HEK293T (cell line): ENCODE results near the gene NTSR1.
A peak's percentile ranks its signal among the peaks of the same experiment; 100 is the strongest.

ENCODE experiments used
- CTCF ChIA-PET: fragments of 350-600 bp; formaldehyde crosslinking; extraction: SDS; loops from one replicate; lab custom pipeline; 2021; ENCODE audit warnings: antibody characterized with exemption, inconsistent platforms; lab: Yijun Ruan, JAX
- POLR2A ChIA-PET: fragments of 350-600 bp; formaldehyde crosslinking; extraction: SDS; loops from one replicate; lab custom pipeline; 2020; ENCODE audit warnings: antibody characterized with exemption, inconsistent platforms; lab: Yijun Ruan, JAX
- DNase-seq: peaks from one replicate; pipeline ENCODE4 v3.0.0; 2012; ENCODE audit warnings: mixed read lengths; ENCODE audit errors: extremely low spot score
- ARNT ChIP-seq: fragments of 450-650 bp; IDR thresholded peaks from 2 replicates; pipeline ENCODE4 v1.6.1; 2017; ENCODE audit warnings: mild to moderate bottlenecking
- BHLHE40 ChIP-seq: fragments of 450-650 bp; IDR thresholded peaks from 2 replicates; pipeline ENCODE4 v1.6.1; 2016; ENCODE audit warnings: mild to moderate bottlenecking, moderate library complexity, borderline replicate concordance
- CTBP1 ChIP-seq: fragments of 450-650 bp; IDR thresholded peaks from 2 replicates; pipeline ENCODE4 v1.6.1; 2016; ENCODE audit warnings: borderline replicate concordance
- ELF4 ChIP-seq: fragments of 450-650 bp; IDR thresholded peaks from 2 replicates; pipeline ENCODE4 v1.6.1; 2017; ENCODE audit warnings: antibody characterized with exemption
- FOXA1 ChIP-seq: fragments of 450-650 bp; IDR thresholded peaks from 2 replicates; pipeline ENCODE4 v1.6.1; 2016; ENCODE audit warnings: mild to moderate bottlenecking
- FOXK2 ChIP-seq: fragments of 450-650 bp; IDR thresholded peaks from 2 replicates; pipeline ENCODE4 v1.6.1; 2016; ENCODE audit warnings: mild to moderate bottlenecking
- FOXM1 ChIP-seq: fragments of 450-650 bp; IDR thresholded peaks from 2 replicates; pipeline ENCODE4 v1.6.1; 2017; ENCODE audit warnings: mild to moderate bottlenecking, borderline replicate concordance
- HDGF ChIP-seq: fragments of 450-650 bp; IDR thresholded peaks from 2 replicates; pipeline ENCODE4 v1.6.1; 2017; ENCODE audit warnings: antibody characterized with exemption, borderline replicate concordance
- L3MBTL2 ChIP-seq: fragments of 450-650 bp; conservative IDR thresholded peaks from 2 replicates; pipeline ENCODE4 v1.6.1; 2016; ENCODE audit warnings: mild to moderate bottlenecking
- LEF1 ChIP-seq: fragments of 450-650 bp; IDR thresholded peaks from 2 replicates; pipeline ENCODE4 v1.6.1; 2017; ENCODE audit warnings: mild to moderate bottlenecking, borderline replicate concordance
- NFRKB ChIP-seq: fragments of 450-650 bp; IDR thresholded peaks from 2 replicates; pipeline ENCODE4 v1.6.1; 2016; ENCODE audit warnings: mild to moderate bottlenecking, moderate library complexity
- SP1 ChIP-seq: fragments of 450-650 bp; IDR thresholded peaks from 2 replicates; pipeline ENCODE4 v1.6.1; 2017
- SUZ12 ChIP-seq: fragments of 450-650 bp; IDR thresholded peaks from 2 replicates; pipeline ENCODE4 v1.6.1; 2016; ENCODE audit warnings: mild to moderate bottlenecking
- TARDBP ChIP-seq: fragments of 450-650 bp; IDR thresholded peaks from 2 replicates; pipeline ENCODE4 v1.6.1; 2016
- ZNF384 ChIP-seq: fragments of 450-650 bp; IDR thresholded peaks from 2 replicates; pipeline ENCODE4 v1.6.1; 2016
- TF ChIP-seq, protein P1 (sequence below): fragments of 450-650 bp; IDR thresholded peaks from 2 replicates; pipeline ENCODE4 v1.6.1; 2016

NTSR1 gene

DNA sequence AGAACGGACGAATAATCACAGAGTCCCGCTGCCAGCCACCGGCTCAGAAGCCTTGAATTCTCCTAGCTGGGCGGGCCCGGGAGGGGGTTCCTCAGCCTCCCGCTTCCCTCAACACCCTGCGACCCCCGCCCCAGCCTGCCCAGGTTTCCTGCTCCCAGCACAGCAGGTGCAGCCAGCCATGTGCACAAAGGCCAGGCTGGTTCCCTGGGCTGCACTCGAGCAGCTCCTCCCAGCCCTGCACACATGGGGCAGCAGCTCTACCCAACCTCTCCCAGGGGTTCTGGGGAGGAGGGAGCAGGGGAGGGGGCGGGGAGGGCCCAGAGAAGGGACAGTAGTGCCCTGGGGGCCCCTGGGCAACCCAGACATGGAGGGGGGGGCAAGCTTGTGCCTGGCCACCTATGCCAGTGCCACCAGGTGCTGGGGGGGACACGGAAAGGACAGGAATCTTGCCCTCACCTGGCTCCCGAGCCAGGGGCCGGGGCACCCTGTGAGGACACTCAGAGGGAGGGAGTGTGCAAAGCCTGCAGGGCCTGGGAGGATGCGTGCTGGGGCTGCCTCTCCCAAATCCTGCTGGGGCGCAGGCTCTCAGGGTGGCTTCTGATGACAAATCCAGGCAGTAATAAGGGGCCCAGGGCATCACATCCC lies 1.2 kb upstream of the NTSR1 start:
- CTCF ChIA-PET, result no interaction called here
- DNase-seq, result no peak
- TF ChIP-seq NFRKB, result no peak
- no peak for TF ChIP-seq LEF1
- TF ChIP-seq HDGF, result no peak
- no peak for TF ChIP-seq FOXM1
- TF ChIP-seq ELF4, result no peak
- POLR2A ChIA-PET, result no interaction called here

DNA sequence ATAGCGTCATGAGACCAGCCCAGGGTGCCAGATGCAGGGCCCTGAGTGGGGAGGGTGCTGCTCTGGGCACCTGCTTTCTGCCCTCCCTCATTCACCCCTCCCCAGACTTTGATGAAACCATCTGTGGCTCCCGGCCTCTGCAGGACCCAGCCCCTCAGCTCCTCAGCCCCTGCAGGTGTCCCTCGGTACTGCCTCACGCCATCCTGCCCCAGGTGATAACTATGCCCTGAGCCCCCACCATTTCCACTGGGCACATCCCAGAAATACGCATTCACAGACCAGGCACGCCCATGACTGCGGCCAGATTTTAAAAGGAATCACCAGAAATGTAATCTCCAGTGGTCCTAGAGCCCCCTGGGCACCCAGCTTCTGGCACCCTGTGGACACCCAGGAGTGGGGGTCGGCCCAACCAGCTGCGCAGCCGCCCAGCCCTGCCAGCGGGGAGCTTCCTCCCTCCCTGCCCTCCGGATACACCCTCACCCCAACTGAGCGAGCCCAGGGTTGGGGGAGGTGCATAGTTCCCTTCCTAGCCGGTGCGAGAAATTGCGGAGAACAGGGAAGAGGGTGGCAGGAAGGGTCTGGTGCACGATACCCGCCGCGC lies 615 bp upstream of the NTSR1 start:
- POLR2A ChIA-PET, result no interaction called here
- CTCF ChIA-PET, result no interaction called here
- peak; percentile 60 for DNase-seq
- TF ChIP-seq ARNT (no peak), L3MBTL2 (no peak), HDGF (no peak), ELF4 (no peak), FOXK2 (no peak), CTBP1 (no peak), TARDBP (no peak), FOXA1 (no peak), NFRKB (no peak), LEF1 (no peak), SP1 (no peak), ZNF384 (no peak), SUZ12 (no peak)
- TF ChIP-seq, protein P1, sequence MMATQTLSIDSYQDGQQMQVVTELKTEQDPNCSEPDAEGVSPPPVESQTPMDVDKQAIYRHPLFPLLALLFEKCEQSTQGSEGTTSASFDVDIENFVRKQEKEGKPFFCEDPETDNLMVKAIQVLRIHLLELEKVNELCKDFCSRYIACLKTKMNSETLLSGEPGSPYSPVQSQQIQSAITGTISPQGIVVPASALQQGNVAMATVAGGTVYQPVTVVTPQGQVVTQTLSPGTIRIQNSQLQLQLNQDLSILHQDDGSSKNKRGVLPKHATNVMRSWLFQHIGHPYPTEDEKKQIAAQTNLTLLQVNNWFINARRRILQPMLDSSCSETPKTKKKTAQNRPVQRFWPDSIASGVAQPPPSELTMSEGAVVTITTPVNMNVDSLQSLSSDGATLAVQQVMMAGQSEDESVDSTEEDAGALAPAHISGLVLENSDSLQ, result no peak

DNA sequence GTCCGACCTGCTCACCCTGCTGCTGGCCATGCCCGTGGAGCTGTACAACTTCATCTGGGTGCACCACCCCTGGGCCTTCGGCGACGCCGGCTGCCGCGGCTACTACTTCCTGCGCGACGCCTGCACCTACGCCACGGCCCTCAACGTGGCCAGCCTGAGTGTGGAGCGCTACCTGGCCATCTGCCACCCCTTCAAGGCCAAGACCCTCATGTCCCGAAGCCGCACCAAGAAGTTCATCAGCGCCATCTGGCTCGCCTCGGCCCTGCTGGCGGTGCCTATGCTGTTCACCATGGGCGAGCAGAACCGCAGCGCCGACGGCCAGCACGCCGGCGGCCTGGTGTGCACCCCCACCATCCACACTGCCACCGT lies 885 bp downstream of the NTSR1 start:
- DNase-seq, result no peak
- ChIA-PET POLR2A (no interaction called here), CTCF (no interaction called here)
- no peak for TF ChIP-seq FOXM1
- TF ChIP-seq CTBP1, result no peak
- TF ChIP-seq ARNT, result no peak
- TF ChIP-seq NFRKB, result no peak
- TF ChIP-seq, protein P1, result no peak
- no peak for TF ChIP-seq SUZ12
- no peak for TF ChIP-seq L3MBTL2
- no peak for TF ChIP-seq ZNF384
- TF ChIP-seq FOXA1, result no peak
- no peak for TF ChIP-seq SP1
- no peak for TF ChIP-seq FOXK2
- no peak for TF ChIP-seq ELF4
- TF ChIP-seq BHLHE40, result no peak
- TF ChIP-seq TARDBP, result no peak
- TF ChIP-seq HDGF, result no peak
- no peak for TF ChIP-seq LEF1

DNA sequence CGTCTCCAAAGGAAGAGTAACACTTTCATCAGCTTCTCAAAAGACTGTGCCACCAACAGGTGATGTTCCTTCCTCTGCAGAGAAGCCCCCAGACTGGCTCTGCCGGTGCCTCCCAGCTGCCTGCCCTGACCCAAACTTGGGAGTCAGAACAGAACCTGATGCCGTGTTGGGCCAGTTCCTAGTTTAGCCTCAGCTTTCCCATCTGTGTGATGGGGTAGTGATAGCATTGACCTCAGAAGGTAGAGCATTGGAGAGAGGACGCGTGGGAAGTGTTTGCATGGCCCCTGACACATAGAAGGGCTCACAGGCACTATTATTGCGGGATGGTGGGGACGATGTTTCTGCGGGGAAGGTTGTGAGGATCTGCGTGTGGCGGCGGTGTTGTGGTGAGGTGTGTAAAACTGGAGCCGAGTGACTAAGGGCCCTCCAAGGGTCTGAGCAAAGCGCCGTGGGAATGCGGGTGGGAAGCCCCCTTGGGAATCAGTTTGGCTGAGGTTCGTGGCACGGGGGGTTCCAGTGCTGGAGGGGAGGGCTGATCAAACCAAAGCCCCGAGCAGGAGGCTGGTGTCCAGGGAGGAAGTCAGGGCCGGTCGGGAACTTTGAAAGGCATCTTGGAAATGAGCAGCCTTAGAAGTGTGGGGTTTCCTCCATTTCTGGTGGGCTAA lies 1.7 kb downstream of the NTSR1 start:
- TF ChIP-seq NFRKB, result no peak
- TF ChIP-seq TARDBP, result no peak
- TF ChIP-seq SP1, result no peak
- TF ChIP-seq L3MBTL2, result no peak
- TF ChIP-seq, protein P1, result no peak
- TF ChIP-seq CTBP1, result no peak
- TF ChIP-seq SUZ12, result no peak
- no peak for TF ChIP-seq ARNT
- TF ChIP-seq BHLHE40, result no peak
- TF ChIP-seq ZNF384, result no peak
- ChIA-PET CTCF (no interaction called here), POLR2A (no interaction called here)
- no peak for DNase-seq

DNA sequence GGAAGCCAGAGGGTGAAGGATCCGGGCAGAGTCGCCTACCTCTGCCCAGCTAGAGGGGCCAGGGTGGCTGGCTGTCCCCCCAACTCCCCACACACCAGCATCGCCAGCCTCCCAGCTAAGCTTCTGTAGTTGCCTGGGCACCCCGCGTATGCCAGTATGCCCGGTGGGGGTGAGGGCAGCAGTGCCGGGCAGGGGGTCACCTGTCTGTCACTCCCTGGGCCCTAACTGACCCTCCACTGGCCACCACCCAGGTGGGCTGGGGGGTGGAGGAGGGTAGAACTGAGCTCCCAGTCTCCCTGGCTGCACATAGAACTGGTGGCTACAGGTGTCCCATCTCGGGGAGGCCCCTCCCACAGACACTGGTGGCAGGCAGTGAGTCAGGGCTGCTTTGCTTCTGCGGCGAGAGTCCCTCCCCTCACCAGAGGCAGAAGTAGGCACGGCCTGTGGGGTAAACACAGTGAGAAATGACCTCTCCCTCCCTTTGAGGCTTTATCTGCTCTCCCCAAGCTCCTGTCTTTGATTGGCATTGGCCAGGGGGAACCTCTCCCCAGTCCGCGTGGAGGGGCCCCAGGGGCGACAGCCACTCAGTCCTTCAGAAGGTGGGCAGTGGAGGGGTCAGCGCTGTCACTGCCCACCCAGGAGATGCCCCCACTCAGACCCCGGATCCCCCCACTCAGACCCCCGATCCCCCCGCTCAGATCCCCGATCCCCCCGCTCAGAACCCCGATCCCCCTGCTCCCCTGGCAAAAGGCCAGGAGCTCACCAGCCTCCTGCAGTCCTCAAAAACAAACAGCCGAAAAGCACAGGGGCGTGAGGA lies 2.5 kb downstream of the NTSR1 start:
- CTCF ChIA-PET, result no interaction called here
- DNase-seq, result no peak
- POLR2A ChIA-PET, result no interaction called here
- TF ChIP-seq SP1 (no peak), HDGF (no peak), CTBP1 (no peak), SUZ12 (no peak), ELF4 (no peak), L3MBTL2 (no peak), TARDBP (no peak), LEF1 (no peak), NFRKB (no peak), FOXK2 (no peak), FOXM1 (no peak), BHLHE40 (no peak)
